HCT116 (cell line): ENCODE data around the gene TRIM29. TPM values are rescaled to one million over a fixed set of nuclear protein-coding genes. Genes with fewer than 3 reads are reported as not detected.

Experiments used
- ATAC-seq: fragments of 200-7000 bp; cut with Tn5 transposase; 2 replicates; pipeline ENCODE4 v1.9.1; 2020; ENCODE audit warnings: mild to moderate bottlenecking, moderate library complexity
- BruUV-seq: library from RNA; stranded (reverse); fragments of 400-500 nt; replicated peaks from 2 replicates; lab custom pipeline; 2021; lab: Mats Ljungman, UMichigan
- CTCF ChIA-PET: fragments of 300-600 bp; sonication (Branson Sonifier 250); formaldehyde crosslinking; loops from one replicate; lab custom pipeline; 2021; ENCODE audit warnings: antibody characterized with exemption; lab: Charles Lee
- POLR2A ChIA-PET: fragments of 300-600, 350-600 bp; sonication (Branson Sonifier 250); formaldehyde crosslinking; loops from one replicate; lab custom pipeline; 2021; ENCODE audit warnings: antibody characterized with exemption; lab: Charles Lee
- RAD21 ChIA-PET, 2 experiments: fragments of 300-600 bp; sonication (Branson Sonifier 250); formaldehyde crosslinking; loops; one replicate each; lab custom pipeline; 2023; ENCODE audit warnings: low total read pairs in 2 of 2; ENCODE audit not compliant: uncharacterized antibody in 2 of 2, unreplicated experiment in 2 of 2, low non-redundant PET in 1 of 2; lab: Charles Lee
- DNase-seq: peaks from one replicate; pipeline ENCODE4 v3.0.0-alpha.2; 2010; ENCODE audit warnings: low read depth, low spot score
- H2AFZ ChIP-seq: fragments of 200-600 bp; shearing (Covaris generic), sonication (generic); 2 replicates; pipeline ENCODE4 v1.6.1; 2017; ENCODE audit warnings: low read depth, mixed run types, mixed read lengths, antibody characterized with exemption, low read length; ENCODE audit not compliant: poor library complexity, severe bottlenecking
- H3K27ac ChIP-seq: 2 replicates; pipeline ENCODE4 v1.5.1; 2012; ENCODE audit warnings: low read depth, low read length
- H3K27me3 ChIP-seq: fragments of 200-600 bp; sonication (generic); 2 replicates; pipeline ENCODE4 v1.6.1; 2016; ENCODE audit warnings: mixed run types, low read length, mixed read lengths; ENCODE audit not compliant: insufficient read depth
- H3K36me3 ChIP-seq, 2 experiments: fragments of 200-500 bp in 1 of 2; fragments of 200-600 bp in 1 of 2; sonication (Bioruptor generic) in 1 of 2; sonication (generic) in 1 of 2; 2 replicates each; pipeline versions ENCODE4 v1.5.1 to v1.6.1; 2014 to 2016; ENCODE audit warnings: low read length in 2 of 2, inconsistent platforms in 1 of 2, mixed read lengths in 1 of 2, mixed run types in 1 of 2; ENCODE audit not compliant: insufficient read depth in 2 of 2, control insufficient read depth in 1 of 2
- H3K4me1 ChIP-seq, 2 experiments: fragments of 200-600 bp in 1 of 2; sonication (generic) in 1 of 2; 2 replicates each; pipeline versions ENCODE4 v1.5.1 to v1.6.1; 2012 to 2017; ENCODE audit warnings: low read length in 2 of 2, inconsistent platforms in 1 of 2, mild to moderate bottlenecking in 1 of 2, mixed read lengths in 1 of 2, mixed run types in 1 of 2, moderate library complexity in 1 of 2; ENCODE audit not compliant: insufficient read depth in 2 of 2, control insufficient read depth in 1 of 2
- H3K4me2 ChIP-seq: fragments of 200-600 bp; sonication (generic); 2 replicates; pipeline ENCODE4 v1.6.1; 2017; ENCODE audit warnings: mixed run types, low read length, mixed read lengths
- H3K4me3 ChIP-seq, 2 experiments: fragments of 200-600 bp in 1 of 2; sonication (generic) in 1 of 2; replicated peaks in 1 of 2; 2 replicates each; pipeline ENCODE4 v1.5.1; 2011 to 2016; ENCODE audit warnings: low read length in 2 of 2, control low read depth in 1 of 2, low read depth in 1 of 2, mild to moderate bottlenecking in 1 of 2, mixed read lengths in 1 of 2, mixed run types in 1 of 2
- H3K79me2 ChIP-seq: fragments of 200-600 bp; sonication (generic); 2 replicates; pipeline ENCODE4 v1.6.1; 2017; ENCODE audit warnings: mild to moderate bottlenecking, mixed run types, low read length, moderate library complexity, mixed read lengths; ENCODE audit not compliant: insufficient read depth
- H3K9ac ChIP-seq: fragments of 200-600 bp; sonication (generic); 2 replicates; pipeline ENCODE4 v1.6.1; 2016; ENCODE audit warnings: low read length, mixed read lengths
- H3K9me2 ChIP-seq: fragments of 200-600 bp; sonication (generic), shearing (Covaris generic); 2 replicates; pipeline ENCODE4 v1.6.1; 2017; ENCODE audit warnings: mixed run types, mild to moderate bottlenecking, moderate library complexity; ENCODE audit not compliant: insufficient read depth
- H3K9me3 ChIP-seq, 2 experiments: fragments of 200-500 bp in 1 of 2; fragments of 200-600 bp in 1 of 2; sonication (Bioruptor generic) in 1 of 2; sonication (generic) in 1 of 2; 2 replicates each; pipeline ENCODE4 v1.6.1; 2014 to 2017; ENCODE audit warnings: low read length in 2 of 2, mixed read lengths in 2 of 2, inconsistent platforms in 1 of 2, low read depth in 1 of 2, mild to moderate bottlenecking in 1 of 2, mixed run types in 1 of 2, moderate library complexity in 1 of 2; ENCODE audit not compliant: control insufficient read depth in 1 of 2, insufficient read depth in 1 of 2
- H4K20me1 ChIP-seq: fragments of 200-600 bp; sonication (generic), shearing (Covaris generic); 2 replicates; pipeline ENCODE4 v1.6.1; 2017; ENCODE audit warnings: mixed run types, mild to moderate bottlenecking, moderate library complexity; ENCODE audit not compliant: insufficient read depth
- ATF3 ChIP-seq: IDR thresholded peaks from 2 replicates; pipeline ENCODE4 v1.6.1; 2012
- CBX3 ChIP-seq: IDR thresholded peaks from 2 replicates; pipeline ENCODE4 v1.6.1; 2012; ENCODE audit warnings: low read depth
- CTCF ChIP-seq, 3 experiments: fragments of 200-600 bp in 1 of 3; sonication (generic) in 1 of 3; IDR thresholded peaks in 2 of 3; conservative IDR thresholded peaks in 1 of 3; 2 replicates each; pipeline ENCODE4 v1.5.1; 2012 to 2017; ENCODE audit warnings: low read depth in 2 of 3, low read length in 2 of 3, antibody characterized with exemption in 1 of 3, borderline replicate concordance in 1 of 3, control low read depth in 1 of 3, mild to moderate bottlenecking in 1 of 3, mixed read lengths in 1 of 3, mixed run types in 1 of 3, moderate library complexity in 1 of 3; ENCODE audit not compliant: insufficient read depth in 1 of 3
- EZH2 ChIP-seq: fragments of 200-600 bp; sonication (generic); IDR thresholded peaks from 2 replicates; pipeline ENCODE4 v1.6.1; 2017; ENCODE audit warnings: antibody characterized with exemption, mixed run types
- JUND ChIP-seq: IDR thresholded peaks from 2 replicates; pipeline ENCODE4 v1.6.1; 2012
- RAD21 ChIP-seq: IDR thresholded peaks from 2 replicates; pipeline ENCODE4 v1.6.1; 2012; ENCODE audit warnings: low read depth, mild to moderate bottlenecking
- SRF ChIP-seq: IDR thresholded peaks from 2 replicates; pipeline ENCODE4 v1.6.1; 2012; ENCODE audit warnings: low read depth
- TCF7L2 ChIP-seq: IDR thresholded peaks from 2 replicates; pipeline ENCODE4 v1.7.0; 2011; ENCODE audit warnings: borderline replicate concordance, inconsistent platforms; ENCODE audit not compliant: insufficient read depth, insufficient read length; ENCODE audit errors: extremely low read depth
- ZBTB33 ChIP-seq: IDR thresholded peaks from 2 replicates; pipeline ENCODE4 v1.6.1; 2011; ENCODE audit warnings: mild to moderate bottlenecking, low read length, moderate library complexity; ENCODE audit not compliant: insufficient replicate concordance; ENCODE audit errors: extremely low read depth
- intact Hi-C: fragments of 100-400 bp; cut with micrococcal nuclease; formaldehyde crosslinking; loops from 2 replicates; pipeline ENCODE4 v1.10.0; 2022
- total RNA-seq: library from RNA; stranded (reverse); gene quantifications from one replicate; pipeline ENCODE4 v1.2.1, GENCODE V29; 2021; ENCODE audit not compliant: unreplicated experiment

The TRIM29 gene
- total RNA-seq, 1 experiment from 2014 or later = 0.54 TPM

- CTCF ChIA-PET = no interaction called here
Observed at GRCh38 chr11:120151536-120151935, 13.6 kb upstream of the TRIM29 start.

GRCh38 chr11:120149246-120149645 lies 11.3 kb upstream of the TRIM29 start:
- no peak for DNase-seq
- Histone ChIP-seq H3K4me1 (no peaks in the 10 kb centered on the region), H3K79me2 (no peaks in the 10 kb centered on the region), H3K27me3 (peaks cover 18% of the 10 kb centered on the region), H3K9me2 (no peaks in the 10 kb centered on the region), H3K27ac (no peak overlapping the region), H2AFZ (no peak overlapping the region), H3K4me2 (no peak overlapping the region), H3K9me3 (no peaks in the 10 kb centered on the region), H4K20me1 (no peaks in the 10 kb centered on the region), H3K36me3 (no peaks in the 10 kb centered on the region), H3K9ac (no peak overlapping the region), H3K4me3 (no peak overlapping the region)
- no TSS peak for BruUV-seq
- ATAC-seq = no peak
- ChIA-PET POLR2A (no interaction called here), CTCF (no interaction called here), RAD21 (no interaction called here)
- intact Hi-C loops = no loop called here
- TF ChIP-seq TCF7L2 (no peak), ZBTB33 (no peak), JUND (no peak), RAD21 (no peak), CTCF (IDR thresholded peaks at IDR 0.05 in 2 of 3, conservative IDR thresholded peaks at IDR 0.05 in 1 of 3; ENCODE audit: borderline replicate concordance in 1 of 3, insufficient read depth in 1 of 3, low read depth in 2 of 3, low read length in 2 of 3) (no peak), SRF (no peak), CBX3 (no peak), ATF3 (no peak)

More at GRCh38 chr11:120151536-120151935, 13.6 kb upstream of the TRIM29 start:
- no peaks in the 10 kb centered on the region for H3K4me1 ChIP-seq
- no peak for TF ChIP-seq EZH2
- TF ChIP-seq, all 23 proteins: peak for 0
- H3K4me2 ChIP-seq = no peak overlapping the region
- no TSS peak for BruUV-seq
- no peaks in the 10 kb centered on the region for H3K36me3 ChIP-seq
- RAD21 ChIA-PET = no interaction called here
- H4K20me1 ChIP-seq = no peaks in the 10 kb centered on the region
- H3K9me3 ChIP-seq = 0 out of 4 replicates have a peak, but pooled peaks cover 0 to 5% of the 10 kb centered on the region in 2 experiments
- H3K4me3 ChIP-seq = no peak overlapping the region
- H3K27ac ChIP-seq = no peak overlapping the region
- no peak for DNase-seq
- no peaks in the 10 kb centered on the region for H3K79me2 ChIP-seq
- no peaks in the 10 kb centered on the region for H3K9me2 ChIP-seq
- no peak for ATAC-seq
- no peak overlapping the region for H2AFZ ChIP-seq
- H3K9ac ChIP-seq = no peak overlapping the region
- 0 out of 2 replicates have a peak, but pooled peaks cover 3% of the 10 kb centered on the region for H3K27me3 ChIP-seq
- intact Hi-C loops = no loop called here
- POLR2A ChIA-PET = no interaction called here
